H1 (cell line): ENCODE measurements around the gene RAB10. TPM values are rescaled to one million over a fixed set of nuclear protein-coding genes. Genes with fewer than 3 reads are reported as not detected.

Experiments used
- CTCF ChIA-PET: fragments of 300-600 bp; sonication (Branson Sonifier 250); formaldehyde crosslinking; loops from one replicate; lab custom pipeline; 2021; ENCODE audit not compliant: partially characterized antibody; lab: Charles Lee
- POLR2A ChIA-PET: fragments of 300-600 bp; sonication (Branson Sonifier 250); formaldehyde crosslinking; loops from one replicate; lab custom pipeline; 2021; ENCODE audit warnings: inconsistent platforms; ENCODE audit not compliant: partially characterized antibody; lab: Charles Lee
- DNase-seq, 2 experiments: peaks; one replicate each; pipeline versions ENCODE4 v3.0.0 to v3.0.0-alpha.2; 2010 to 2022; ENCODE audit warnings: low spot score in 2 of 2, low read depth in 1 of 2, mixed read lengths in 1 of 2
- FAIRE-seq: peaks from 2 replicates; lab custom pipeline; 2011; peaks lifted over from hg19 to GRCh38; lab: Jason Lieb, UNC
- H2AFZ ChIP-seq: 2 replicates; pipeline ENCODE4 v1.8.1; 2012; ENCODE audit warnings: low read length, inconsistent platforms
- H2AK5ac ChIP-seq: 2 replicates; pipeline ENCODE4 v1.6.1; 2013; ENCODE audit warnings: low read depth, low read length
- H2BK120ac ChIP-seq: replicated peaks from 2 replicates; pipeline ENCODE3; 2013; ENCODE audit warnings: low read depth, low read length, inconsistent platforms
- H2BK12ac ChIP-seq: 2 replicates; pipeline ENCODE4 v1.6.1; 2013; ENCODE audit warnings: low read depth, low read length
- H2BK15ac ChIP-seq: 2 replicates; pipeline ENCODE4 v1.6.1; 2013; ENCODE audit warnings: low read length
- H2BK20ac ChIP-seq: 2 replicates; pipeline ENCODE4 v1.6.1; 2013; ENCODE audit warnings: low read length
- H2BK5ac ChIP-seq: 2 replicates; pipeline ENCODE4 v1.6.1; 2013; ENCODE audit warnings: low read depth, low read length
- H3K14ac ChIP-seq: 2 replicates; pipeline ENCODE4 v1.6.1; 2013; ENCODE audit warnings: inconsistent platforms; ENCODE audit not compliant: insufficient read length
- H3K18ac ChIP-seq: 2 replicates; pipeline ENCODE4 v1.6.1; 2013; ENCODE audit warnings: low read length; ENCODE audit errors: extremely low read depth
- H3K23ac ChIP-seq: 2 replicates; pipeline ENCODE4 v1.6.1; 2013; ENCODE audit warnings: inconsistent platforms; ENCODE audit not compliant: insufficient read length
- H3K23me2 ChIP-seq: 2 replicates; pipeline ENCODE4 v1.6.1; 2013; ENCODE audit warnings: low read depth, low read length
- H3K27ac ChIP-seq: 2 replicates; pipeline ENCODE4 v1.6.1; 2011; ENCODE audit warnings: low read depth, low read length, inconsistent platforms
- H3K27me3 ChIP-seq, 4 experiments: replicated peaks in 1 of 4; 1 replicate in 1 of 4; 2 replicates in 3 of 4; pipeline versions ENCODE4 v1.6.1 to v1.8.1; 2011 to 2013; ENCODE audit warnings: low read length in 3 of 4, mild to moderate bottlenecking in 3 of 4, inconsistent platforms in 2 of 4, mixed read lengths in 2 of 4, moderate library complexity in 1 of 4; ENCODE audit not compliant: control insufficient read depth in 3 of 4, insufficient read depth in 3 of 4; ENCODE audit errors: extremely low read depth in 1 of 4
- H3K36me3 ChIP-seq, 4 experiments: 2 replicates each; pipeline versions ENCODE4 v1.6.1 to v1.8.1; 2011 to 2013; ENCODE audit warnings: mild to moderate bottlenecking in 4 of 4, low read length in 3 of 4, moderate library complexity in 2 of 4, control low read depth in 1 of 4, inconsistent platforms in 1 of 4; ENCODE audit not compliant: insufficient read depth in 4 of 4, control insufficient read depth in 2 of 4
- H3K4ac ChIP-seq: replicated peaks from 2 replicates; pipeline ENCODE3; 2013; ENCODE audit warnings: low read length, low read depth, mixed read lengths, inconsistent platforms; ENCODE audit not compliant: insufficient read length
- H3K4me1 ChIP-seq, 4 experiments: replicated peaks in 1 of 4; 1 replicate in 1 of 4; 2 replicates in 3 of 4; pipeline versions ENCODE4 v1.6.1 to v1.8.1; 2011 to 2013; ENCODE audit warnings: low read length in 3 of 4, inconsistent platforms in 2 of 4, mixed read lengths in 1 of 4; ENCODE audit not compliant: insufficient read depth in 4 of 4, control insufficient read depth in 3 of 4
- H3K4me2 ChIP-seq, 2 experiments: 2 replicates each; pipeline versions ENCODE4 v1.6.1 to v1.8.1; 2011 to 2013; ENCODE audit warnings: low read depth in 2 of 2, low read length in 2 of 2, control low read depth in 1 of 2, inconsistent platforms in 1 of 2, mild to moderate bottlenecking in 1 of 2; ENCODE audit not compliant: insufficient read depth in 1 of 2
- H3K4me3 ChIP-seq, 4 experiments: fragments of 200-600, 300-600 bp in 1 of 4; sonication (generic), shearing (Covaris generic), sonication (Bioruptor Twin) in 1 of 4; 2 replicates each; pipeline versions ENCODE4 v1.5.1 to v1.8.1; 2011 to 2016; ENCODE audit warnings: low read length in 4 of 4, low read depth in 3 of 4, control low read depth in 2 of 4, inconsistent platforms in 2 of 4, mild to moderate bottlenecking in 2 of 4, mixed read lengths in 1 of 4, moderate library complexity in 1 of 4; ENCODE audit not compliant: insufficient read depth in 2 of 4; ENCODE audit errors: extremely low read depth in 1 of 4
- H3K56ac ChIP-seq: replicated peaks from 2 replicates; pipeline ENCODE3; 2013; ENCODE audit warnings: low read depth, mild to moderate bottlenecking, mixed read lengths, low read length, inconsistent platforms; ENCODE audit not compliant: insufficient read length
- H3K79me1 ChIP-seq: 2 replicates; pipeline ENCODE4 v1.6.1; 2013; ENCODE audit warnings: low read depth, low read length, control low read depth
- H3K79me2 ChIP-seq, 2 experiments: 2 replicates each; pipeline versions ENCODE4 v1.6.1 to v1.8.1; 2012 to 2013; ENCODE audit warnings: low read length in 2 of 2, mild to moderate bottlenecking in 2 of 2, inconsistent platforms in 1 of 2; ENCODE audit not compliant: insufficient read depth in 2 of 2, control insufficient read depth in 1 of 2
- H3K9ac ChIP-seq, 4 experiments: replicated peaks in 1 of 4; 1 replicate in 1 of 4; 2 replicates in 3 of 4; pipeline versions ENCODE4 v1.6.1 to v1.8.1; 2011 to 2013; ENCODE audit warnings: low read depth in 3 of 4, low read length in 3 of 4, control low read depth in 2 of 4, mild to moderate bottlenecking in 2 of 4, moderate library complexity in 2 of 4, inconsistent platforms in 1 of 4; ENCODE audit errors: extremely low read depth in 1 of 4
- H3K9me3 ChIP-seq, 2 experiments: 2 replicates each; pipeline versions ENCODE4 v1.6.1 to v1.8.1; 2012 to 2013; ENCODE audit warnings: mild to moderate bottlenecking in 2 of 2, moderate library complexity in 2 of 2, control low read depth in 1 of 2, inconsistent platforms in 1 of 2, low read depth in 1 of 2, low read length in 1 of 2, mixed read lengths in 1 of 2; ENCODE audit not compliant: insufficient read depth in 2 of 2
- H4K20me1 ChIP-seq, 2 experiments: replicated peaks in 1 of 2; 2 replicates each; pipeline versions ENCODE3 to v1.8.1; 2011 to 2013; ENCODE audit warnings: inconsistent platforms in 2 of 2, low read length in 2 of 2, mild to moderate bottlenecking in 1 of 2; ENCODE audit not compliant: insufficient read depth in 2 of 2, control insufficient read depth in 1 of 2
- H4K5ac ChIP-seq: 2 replicates; pipeline ENCODE4 v1.6.1; 2013; ENCODE audit warnings: low read length, low read depth, mixed read lengths, inconsistent platforms; ENCODE audit not compliant: insufficient read length
- H4K8ac ChIP-seq: 2 replicates; pipeline ENCODE4 v1.8.0; 2013; ENCODE audit warnings: mild to moderate bottlenecking, moderate library complexity, low read length, inconsistent platforms; ENCODE audit not compliant: insufficient read depth; ENCODE audit errors: extremely low read depth
- H4K91ac ChIP-seq: replicated peaks from 2 replicates; pipeline ENCODE3; 2013; ENCODE audit warnings: low read length, mixed read lengths, inconsistent platforms; ENCODE audit not compliant: insufficient read length
- ASH2L ChIP-seq: fragments of 200-600, 300-600 bp; sonication (generic); IDR thresholded peaks from one replicate; pipeline ENCODE4 v1.7.1; 2017; ENCODE audit warnings: low read length
- CHD1 ChIP-seq: IDR thresholded peaks from 2 replicates; pipeline ENCODE4 v1.6.1; 2012; ENCODE audit warnings: low read depth, low read length, improper control_type of control experiment
- FOSL1 ChIP-seq: IDR thresholded peaks from 2 replicates; pipeline ENCODE4 v1.6.1; 2011; ENCODE audit warnings: mild to moderate bottlenecking, low read depth, low read length, moderate library complexity; ENCODE audit not compliant: insufficient read depth
- KDM4A ChIP-seq: IDR thresholded peaks from one replicate; pipeline ENCODE4 v1.7.1; 2012; ENCODE audit warnings: low read depth, mild to moderate bottlenecking, moderate library complexity, low read length, inconsistent platforms; ENCODE audit not compliant: severe bottlenecking
- MAX ChIP-seq: IDR thresholded peaks from 2 replicates; pipeline ENCODE4 v1.6.1; 2012; ENCODE audit warnings: inconsistent platforms
- RAD21 ChIP-seq, 2 experiments: IDR thresholded peaks in 1 of 2; conservative IDR thresholded peaks in 1 of 2; 2 replicates each; pipeline ENCODE4 v1.6.1; 2011; ENCODE audit warnings: low read depth in 2 of 2, low read length in 2 of 2, improper control_type of control experiment in 1 of 2, inconsistent platforms in 1 of 2, mild to moderate bottlenecking in 1 of 2, moderate library complexity in 1 of 2
- RFX5 ChIP-seq: IDR thresholded peaks from 2 replicates; pipeline ENCODE4 v1.6.1; 2011; ENCODE audit warnings: low read depth, low read length, improper control_type of control experiment, borderline replicate concordance
- RNF2 ChIP-seq: fragments of 200-900, 300-1000 bp; sonication (generic); IDR thresholded peaks from 2 replicates; pipeline ENCODE4 v1.7.1; 2016; ENCODE audit warnings: borderline replicate concordance, low read depth, mild to moderate bottlenecking, antibody characterized with exemption, low read length; ENCODE audit not compliant: poor library complexity, severe bottlenecking; ENCODE audit errors: missing control alignments
- SP4 ChIP-seq: IDR thresholded peaks from 2 replicates; pipeline ENCODE4 v1.6.1; 2012; ENCODE audit warnings: low read length, inconsistent platforms
- TAF7 ChIP-seq: optimal IDR thresholded peaks from 2 replicates; pipeline ENCODE3; 2011; ENCODE audit warnings: low read depth, mild to moderate bottlenecking, inconsistent platforms, low read length, moderate library complexity, borderline replicate concordance
- ZNF274 ChIP-seq: IDR thresholded peaks from 2 replicates; pipeline ENCODE4 v1.7.0; 2012; ENCODE audit warnings: low read length, borderline replicate concordance; ENCODE audit errors: extremely low read depth
- WGBS, 2 experiments: shearing (Covaris generic) in 1 of 2; methylation state at CpG; one replicate each; pipeline versions ENCODE4 v1.1.6 to v1.1.7; 2013 to 2015; ENCODE audit warnings: low lambda C conversion rate in 2 of 2, mixed read lengths in 2 of 2, inconsistent platforms in 1 of 2, low coverage in 1 of 2, missing lambda C conversion rate in 1 of 2; ENCODE audit not compliant: insufficient replicate concordance in 2 of 2, insufficient coverage in 1 of 2, insufficient read length in 1 of 2; ENCODE audit errors: extremely low coverage in 1 of 2, missing lambda C conversion rate in 1 of 2; 5-methylcytosine and 5-hydroxymethylcytosine counted together
- polyA plus RNA-seq, 7 experiments: library from polyadenylated mRNA; depleted of rRNA in 3 of 7; stranded (reverse) in 5 of 7; unstranded in 2 of 7; fragments of >200 nt in 5 of 7; fragments of 200-250 nt in 2 of 7; gene quantifications; 1 replicate in 5 of 7; 2 replicates in 1 of 7; 4 replicates in 1 of 7; pipeline versions ENCODE4 v1.2.1 to v1.2.3, GENCODE V29; 2011 to 2013; ENCODE audit warnings: missing spikeins in 2 of 7, mixed read lengths in 2 of 7
- total RNA-seq: library from RNA; stranded (reverse); fragmentation: NEBNext Ultra II Directional; extraction: Animal tissue kit (Norgen Biotek cat#: 25700); gene quantifications from 2 replicates; pipeline ENCODE4 v1.2.1, GENCODE V29; 2021

RAB10 gene
- total and polyA plus RNA-seq, 2 of the 8 experiments (the other 6 are each of a cell fraction or from before 2014, with no cell fraction given): 42.6 to 136 TPM

DNA sequence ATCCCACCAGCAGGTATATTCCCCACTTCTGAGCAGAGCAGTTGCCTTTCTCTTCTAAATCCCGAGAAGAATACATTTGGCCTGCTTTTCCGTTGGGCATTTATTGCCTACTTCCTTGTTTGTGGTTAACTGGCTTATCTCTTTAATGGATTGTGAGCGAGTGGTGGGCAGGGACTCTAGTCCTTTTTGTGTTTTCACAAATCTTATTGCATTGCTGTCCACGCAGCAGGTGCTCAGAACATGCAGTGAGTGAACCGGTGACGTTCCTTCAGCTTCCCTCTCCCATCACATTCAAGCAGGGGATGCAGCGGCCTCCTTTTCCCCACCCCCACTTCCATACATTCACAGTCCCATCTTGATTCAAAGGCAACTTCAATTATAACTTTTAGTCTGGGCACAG, 110.1 kb downstream of the RAB10 start:
- no peak for FAIRE-seq

More for the DNA sequence above, 110.1 kb downstream of the RAB10 start:
- Histone ChIP-seq H4K91ac (no peak overlapping the region), H2BK15ac (no peak overlapping the region), H4K8ac (no peak overlapping the region), H3K27ac (no peak overlapping the region), H3K9me3 (no peaks in the 10 kb centered on the region), H3K23ac (no peak overlapping the region), H2BK12ac (no peak overlapping the region), H3K14ac (no peak overlapping the region), H3K18ac (no peak overlapping the region), H2AFZ (no peak overlapping the region), H2AK5ac (no peak overlapping the region), H3K79me2 (no peaks in the 10 kb centered on the region), H2BK120ac (no peak overlapping the region), H3K4ac (no peak overlapping the region), H3K4me1 (peaks cover 0 to 4% (median 2%) of the 10 kb centered on the region in 4 experiments; a peak in 1 of 7 replicates), H3K4me2 (no peak overlapping the region), H2BK20ac (no peak overlapping the region), H3K9ac (no peak overlapping the region), H3K56ac (no peak overlapping the region), H3K79me1 (no peaks in the 10 kb centered on the region), H2BK5ac (no peak overlapping the region), H3K4me3 (no peak overlapping the region), H4K20me1 (no peaks in the 10 kb centered on the region), H3K36me3 (no peaks in the 10 kb centered on the region), H3K27me3 (no peaks in the 10 kb centered on the region), H3K23me2 (no peaks in the 10 kb centered on the region), H4K5ac (no peak overlapping the region)
- TF ChIP-seq RNF2: no peak
- TF ChIP-seq MAX: no peak
- TF ChIP-seq ASH2L: no peak
- no peak for TF ChIP-seq CHD1
- TF ChIP-seq FOSL1: no peak
- no peak for TF ChIP-seq KDM4A
- no peak for TF ChIP-seq SP4
- no peak for TF ChIP-seq ZNF274
- no peak for TF ChIP-seq TAF7
- TF ChIP-seq RAD21 (IDR thresholded peaks at IDR 0.05 in 1 of 2, conservative IDR thresholded peaks at IDR 0.05 in 1 of 2; ENCODE audit: low read depth in 2 of 2, low read length in 2 of 2): no peak
- no peak for TF ChIP-seq RFX5
- DNase-seq: no peak
- ChIA-PET CTCF (interaction anchor here (0.7 to 11.3 kb wide), 15 partner anchors 10 to 284 kb away, joined by 3 to 92 read pairs (median 5); no protein-coding TSS in a partner anchor), POLR2A (interaction anchor here (0.7 kb wide), 1 partner anchor 162 kb away, joined by 3 read pairs; no protein-coding TSS in a partner anchor)
- 94% methylated on average over 7 of the region's 7 CpGs; no CpG with 5 or more reads in 1 of the 2 experiments for WGBS, 2 experiments
